K562 treated with DMSO at 1 percent for 4 hours (cell line): Measurements from ENCODE around the gene RIMBP3B. TPM values are rescaled to one million over a fixed set of nuclear protein-coding genes. Genes with fewer than 3 reads are reported as not detected.

Experiments
- total RNA-seq: library from RNA; unstranded; fragments of 300-600 nt; gene quantifications from 2 replicates; pipeline ENCODE4 v1.2.3, GENCODE V29; 2022; ENCODE audit not compliant: insufficient read depth

The RIMBP3B gene, protein sequence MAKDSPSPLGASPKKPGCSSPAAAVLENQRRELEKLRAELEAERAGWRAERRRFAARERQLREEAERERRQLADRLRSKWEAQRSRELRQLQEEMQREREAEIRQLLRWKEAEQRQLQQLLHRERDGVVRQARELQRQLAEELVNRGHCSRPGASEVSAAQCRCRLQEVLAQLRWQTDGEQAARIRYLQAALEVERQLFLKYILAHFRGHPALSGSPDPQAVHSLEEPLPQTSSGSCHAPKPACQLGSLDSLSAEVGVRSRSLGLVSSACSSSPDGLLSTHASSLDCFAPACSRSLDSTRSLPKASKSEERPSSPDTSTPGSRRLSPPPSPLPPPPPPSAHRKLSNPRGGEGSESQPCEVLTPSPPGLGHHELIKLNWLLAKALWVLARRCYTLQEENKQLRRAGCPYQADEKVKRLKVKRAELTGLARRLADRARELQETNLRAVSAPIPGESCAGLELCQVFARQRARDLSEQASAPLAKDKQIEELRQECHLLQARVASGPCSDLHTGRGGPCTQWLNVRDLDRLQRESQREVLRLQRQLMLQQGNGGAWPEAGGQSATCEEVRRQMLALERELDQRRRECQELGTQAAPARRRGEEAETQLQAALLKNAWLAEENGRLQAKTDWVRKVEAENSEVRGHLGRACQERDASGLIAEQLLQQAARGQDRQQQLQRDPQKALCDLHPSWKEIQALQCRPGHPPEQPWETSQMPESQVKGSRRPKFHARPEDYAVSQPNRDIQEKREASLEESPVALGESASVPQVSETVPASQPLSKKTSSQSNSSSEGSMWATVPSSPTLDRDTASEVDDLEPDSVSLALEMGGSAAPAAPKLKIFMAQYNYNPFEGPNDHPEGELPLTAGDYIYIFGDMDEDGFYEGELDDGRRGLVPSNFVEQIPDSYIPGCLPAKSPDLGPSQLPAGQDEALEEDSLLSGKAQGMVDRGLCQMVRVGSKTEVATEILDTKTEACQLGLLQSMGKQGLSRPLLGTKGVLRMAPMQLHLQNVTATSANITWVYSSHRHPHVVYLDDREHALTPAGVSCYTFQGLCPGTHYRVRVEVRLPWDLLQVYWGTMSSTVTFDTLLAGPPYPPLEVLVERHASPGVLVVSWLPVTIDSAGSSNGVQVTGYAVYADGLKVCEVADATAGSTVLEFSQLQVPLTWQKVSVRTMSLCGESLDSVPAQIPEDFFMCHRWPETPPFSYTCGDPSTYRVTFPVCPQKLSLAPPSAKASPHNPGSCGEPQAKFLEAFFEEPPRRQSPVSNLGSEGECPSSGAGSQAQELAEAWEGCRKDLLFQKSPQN (N-terminal part only)
- 0.22 TPM in 1 of 2 replicates, not detected in the other for total RNA-seq

DNA sequence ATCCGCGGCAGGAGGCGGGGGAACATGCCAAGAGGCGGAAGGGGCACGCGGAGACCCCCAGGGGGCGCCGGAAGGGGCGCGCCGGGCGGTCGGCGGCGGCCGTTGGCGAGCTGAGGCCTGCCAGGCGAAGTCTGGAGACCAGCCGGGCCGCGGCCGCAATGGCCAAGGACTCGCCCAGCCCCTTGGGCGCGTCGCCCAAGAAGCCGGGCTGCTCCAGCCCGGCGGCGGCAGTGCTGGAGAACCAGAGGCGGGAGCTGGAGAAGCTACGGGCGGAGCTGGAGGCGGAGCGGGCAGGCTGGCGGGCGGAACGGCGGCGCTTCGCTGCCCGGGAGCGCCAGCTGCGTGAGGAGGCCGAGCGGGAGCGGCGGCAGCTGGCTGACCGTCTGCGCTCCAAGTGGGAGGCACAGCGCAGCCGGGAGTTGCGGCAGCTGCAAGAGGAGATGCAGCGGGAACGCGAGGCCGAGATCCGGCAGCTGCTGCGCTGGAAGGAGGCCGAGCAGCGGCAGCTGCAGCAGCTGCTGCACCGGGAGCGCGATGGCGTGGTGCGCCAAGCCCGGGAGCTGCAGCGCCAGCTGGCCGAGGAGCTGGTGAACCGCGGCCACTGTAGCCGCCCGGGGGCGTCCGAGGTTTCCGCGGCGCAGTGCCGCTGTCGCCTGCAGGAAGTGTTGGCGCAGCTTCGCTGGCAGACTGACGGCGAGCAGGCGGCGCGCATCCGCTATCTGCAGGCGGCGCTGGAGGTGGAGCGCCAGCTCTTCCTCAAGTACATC is at the start of gene RIMBP3B:
TSS of gene RIMBP3B (plus strand) at position 51 of the 767 bp plus-strand sequence. CDS start at position 159, 108 bp downstream.

DNA sequence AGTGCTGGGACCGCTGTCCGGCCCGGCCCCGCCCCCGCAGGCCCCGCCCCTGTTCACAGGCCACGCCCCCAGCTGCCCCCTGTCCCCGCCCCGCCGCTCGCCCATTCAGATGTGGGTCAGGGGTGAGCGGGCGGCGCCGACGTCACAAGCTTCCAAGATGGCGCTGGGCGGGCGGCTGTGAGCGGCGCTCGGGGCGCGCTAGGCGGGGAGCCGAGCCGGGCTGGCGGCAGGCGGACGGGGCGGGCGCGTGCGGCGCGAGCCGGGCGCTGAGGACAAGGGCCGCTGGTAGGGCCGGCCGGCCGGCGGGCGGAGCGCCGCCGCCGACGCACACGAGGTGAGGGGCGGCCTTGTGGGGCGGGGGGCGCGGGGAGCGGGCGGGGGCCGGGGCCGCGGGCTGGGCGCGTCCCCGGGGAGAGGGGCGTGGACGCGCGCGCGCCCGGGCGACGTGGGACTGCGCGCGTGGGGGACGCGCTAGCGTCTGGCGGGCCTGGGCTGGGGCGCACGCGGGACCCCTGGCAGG is 33.7 kb downstream of the RIMBP3B start, which contains the start of gene HIC2:
TSS of gene HIC2 (plus strand) at position 145 of the 520 bp plus-strand sequence. CDS start 25,461 bp downstream, outside the sequence.

Other genes with a start within 250 kb of the RIMBP3B start
- gene HIC2, start 33.6 kb downstream of the RIMBP3B start, total RNA-seq: 46.7 and 55.7 TPM in 2 replicates
- gene TMEM191C, start 83.6 kb downstream of the RIMBP3B start, total RNA-seq: 9.1 and 19.9 TPM in 2 replicates
- gene RIMBP3C, start 167.7 kb downstream of the RIMBP3B start, total RNA-seq: 0.35 and 1.1 TPM in 2 replicates
- gene UBE2L3, start 184.0 kb downstream of the RIMBP3B start, total RNA-seq: 201 and 254 TPM in 2 replicates
- gene YDJC, start 246.3 kb downstream of the RIMBP3B start, total RNA-seq: 420 and 429 TPM in 2 replicates
- 2.4 and 3.6 TPM in 2 replicates for gene CCDC116, start 249.0 kb downstream of the RIMBP3B start, total RNA-seq